Stimulated activated memory B cell treated with anti-CD40 and anti-IgM and Interleukin-4, amounts not matched to agents 10 μg/mL and 1 μg/mL and 100 μg/mL, for 72 hours (primary cell): Measurements from ENCODE around the gene CNTN4.

Experiments
- ATAC-seq: fragments of 150-1000 bp; cut with Tn5 transposase; 2 replicates; pipeline ENCODE4 v1.10.0; 2021
- H3K27ac Mint-ChIP-seq: one replicate; pipeline ENCODE4 v1.8.0; 2022; ENCODE audit warnings: mild to moderate bottlenecking, mixed read lengths
- H3K27me3 Mint-ChIP-seq: one replicate; pipeline ENCODE4 v1.8.0; 2022; ENCODE audit warnings: mixed read lengths
- H3K36me3 Mint-ChIP-seq: one replicate; pipeline ENCODE4 v1.8.0; 2022; ENCODE audit warnings: mixed read lengths
- H3K4me1 Mint-ChIP-seq: one replicate; pipeline ENCODE4 v1.8.0; 2022; ENCODE audit warnings: mixed read lengths
- H3K4me3 Mint-ChIP-seq: one replicate; pipeline ENCODE4 v1.8.0; 2022; ENCODE audit warnings: mild to moderate bottlenecking, moderate library complexity, mixed read lengths
- H3K9me3 Mint-ChIP-seq: one replicate; pipeline ENCODE4 v1.8.0; 2022; ENCODE audit warnings: mixed read lengths

Gene CNTN4

DNA sequence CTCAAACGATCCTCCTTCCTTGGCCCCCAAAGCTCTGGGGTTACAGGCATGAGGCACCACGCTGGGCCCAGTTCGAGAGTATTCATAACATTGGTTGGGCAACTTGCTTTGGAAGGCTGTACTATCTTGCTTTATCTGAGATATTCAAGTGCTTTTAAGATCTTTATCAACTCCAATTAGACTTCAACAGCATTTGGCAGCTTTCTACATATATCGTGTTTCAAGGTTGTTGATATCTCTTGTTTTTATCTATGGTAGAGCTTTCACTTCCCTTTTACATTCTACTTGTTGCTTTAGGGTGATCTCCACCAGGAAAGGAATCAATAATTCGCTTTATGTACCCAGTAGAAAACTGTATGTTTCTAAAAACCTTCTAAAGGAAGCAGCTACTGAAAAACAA lies 616.2 kb downstream of the CNTN4 start:
- no peaks in the 10 kb centered on the region for H3K36me3 Mint-ChIP-seq
- H3K4me3 Mint-ChIP-seq, result no peak overlapping the region
- H3K4me1 Mint-ChIP-seq, result peaks cover 8% of the 10 kb centered on the region
- no peaks in the 10 kb centered on the region for H3K27me3 Mint-ChIP-seq
- no peaks in the 10 kb centered on the region for H3K9me3 Mint-ChIP-seq
- no peak for ATAC-seq
- no peak overlapping the region for H3K27ac Mint-ChIP-seq

DNA sequence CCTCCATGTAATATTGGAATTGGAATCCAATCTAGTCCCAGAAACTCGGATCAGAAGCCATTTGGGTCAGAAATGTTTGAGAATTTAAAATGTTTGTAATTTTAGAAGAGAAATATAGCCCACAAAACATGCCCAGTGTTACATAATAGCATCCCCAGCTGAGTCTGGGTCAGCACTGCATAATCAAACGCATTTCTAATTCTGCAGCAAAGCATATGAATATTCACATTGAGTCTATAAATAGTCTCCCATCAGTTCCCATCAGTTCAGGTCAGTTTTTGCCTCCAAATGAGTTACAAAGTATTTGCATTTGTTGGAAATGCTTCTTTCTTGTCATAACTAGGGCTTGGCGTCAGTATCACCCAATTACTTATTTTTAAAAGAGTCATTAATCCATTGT lies 628.4 kb downstream of the CNTN4 start:
- Mint-ChIP-seq H3K4me1 (no peaks in the 10 kb centered on the region), H3K36me3 (no peaks in the 10 kb centered on the region), H3K4me3 (no peak overlapping the region)

DNA sequence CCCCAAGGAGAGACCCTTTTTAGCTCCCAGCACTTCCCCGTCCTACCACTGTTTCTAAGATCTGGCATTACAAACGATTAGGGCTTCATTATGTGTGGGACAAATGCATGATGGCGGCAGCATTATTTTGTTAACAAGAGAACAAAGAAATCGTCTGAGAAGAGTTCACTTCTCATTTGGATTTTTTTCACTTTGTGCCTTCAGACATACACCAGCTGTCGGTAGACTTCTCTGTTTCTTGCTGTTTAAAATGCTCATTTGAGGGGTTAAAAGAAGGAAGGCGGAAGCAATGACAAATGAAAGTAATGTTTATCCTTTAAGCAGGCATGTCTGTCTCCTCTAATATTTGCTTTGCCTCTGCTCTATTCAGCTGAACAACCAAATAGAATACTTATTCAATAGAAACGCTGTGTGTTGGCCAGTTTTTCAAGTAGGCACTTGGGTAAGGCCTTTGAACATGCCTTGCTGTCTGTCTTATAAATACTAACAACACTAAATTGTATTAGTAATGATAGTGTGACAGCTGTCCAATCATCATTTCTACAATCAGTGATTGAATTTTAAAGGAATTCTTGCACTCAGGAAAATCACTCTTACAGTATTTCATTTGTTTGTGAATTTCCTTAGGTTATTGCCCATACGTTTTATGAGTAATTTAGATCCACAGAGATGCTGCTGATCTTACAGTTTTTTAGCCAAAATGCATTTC lies 629.1 kb downstream of the CNTN4 start:
- no peaks in the 10 kb centered on the region for H3K4me1 Mint-ChIP-seq

More for the DNA sequence above, 628.4 kb downstream of the CNTN4 start:
- H3K9me3 Mint-ChIP-seq, result no peaks in the 10 kb centered on the region
- H3K27ac Mint-ChIP-seq, result no peak overlapping the region
- ATAC-seq, result no peak
- H3K27me3 Mint-ChIP-seq, result no peaks in the 10 kb centered on the region

DNA sequence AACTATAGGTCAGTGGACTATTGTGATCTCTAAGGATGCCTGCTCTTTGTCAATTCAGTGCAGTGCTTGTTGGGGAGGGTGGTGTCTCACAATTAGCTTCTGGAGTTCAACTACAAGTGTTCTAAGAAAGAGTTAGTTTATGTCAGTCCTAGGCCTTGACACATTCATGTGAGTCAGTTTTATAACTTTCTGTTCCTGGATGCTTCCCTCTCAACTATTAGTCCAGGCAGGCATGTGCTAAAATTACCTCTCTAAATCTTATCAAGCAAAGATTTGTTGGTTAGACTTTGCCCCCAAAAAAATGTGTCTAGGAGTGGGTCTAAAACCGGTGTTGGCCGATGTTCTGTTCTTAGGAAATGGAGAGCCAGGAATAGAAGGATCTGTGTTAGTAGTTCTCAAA lies 633.2 kb downstream of the CNTN4 start:
- no peak for ATAC-seq
- Mint-ChIP-seq H3K27ac (no peak overlapping the region), H3K27me3 (no peaks in the 10 kb centered on the region), H3K4me3 (no peak overlapping the region), H3K9me3 (peaks cover 2% of the 10 kb centered on the region), H3K4me1 (no peaks in the 10 kb centered on the region), H3K36me3 (no peaks in the 10 kb centered on the region)

More for the DNA sequence above, 629.1 kb downstream of the CNTN4 start:
- Mint-ChIP-seq H3K27ac (no peak overlapping the region), H3K9me3 (no peaks in the 10 kb centered on the region), H3K4me3 (no peak overlapping the region), H3K36me3 (no peaks in the 10 kb centered on the region), H3K27me3 (no peaks in the 10 kb centered on the region)
- ATAC-seq, result no peak

DNA sequence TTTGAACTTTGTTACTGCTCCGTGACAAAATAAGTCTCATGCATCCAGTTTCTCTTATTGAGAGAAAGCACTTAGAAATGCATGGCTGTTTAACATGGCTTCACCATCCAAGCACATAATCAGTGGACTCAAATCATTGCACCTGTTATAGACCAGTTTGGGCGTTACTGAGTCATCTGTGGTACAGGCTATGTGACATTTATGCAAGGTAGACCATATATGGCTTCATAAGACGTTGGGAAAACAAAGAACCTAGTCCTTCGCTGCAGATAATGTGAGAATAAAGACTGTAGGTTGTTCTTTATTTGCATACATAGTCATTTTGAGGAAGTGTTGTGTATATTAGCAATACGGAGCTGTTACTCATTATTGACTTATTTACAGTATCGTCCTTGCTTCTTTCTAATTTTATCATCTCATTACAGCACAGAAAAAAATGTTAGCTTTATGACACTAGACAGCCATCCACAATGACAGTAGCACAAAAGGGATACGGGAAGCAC lies 636.8 kb downstream of the CNTN4 start:
- H3K4me3 Mint-ChIP-seq, result no peak overlapping the region
- no peaks in the 10 kb centered on the region for H3K36me3 Mint-ChIP-seq
- peaks cover 2% of the 10 kb centered on the region for H3K9me3 Mint-ChIP-seq
- peaks cover 10% of the 10 kb centered on the region for H3K27me3 Mint-ChIP-seq
- H3K4me1 Mint-ChIP-seq, result no peaks in the 10 kb centered on the region
- no peak for ATAC-seq
- no peak overlapping the region for H3K27ac Mint-ChIP-seq

DNA sequence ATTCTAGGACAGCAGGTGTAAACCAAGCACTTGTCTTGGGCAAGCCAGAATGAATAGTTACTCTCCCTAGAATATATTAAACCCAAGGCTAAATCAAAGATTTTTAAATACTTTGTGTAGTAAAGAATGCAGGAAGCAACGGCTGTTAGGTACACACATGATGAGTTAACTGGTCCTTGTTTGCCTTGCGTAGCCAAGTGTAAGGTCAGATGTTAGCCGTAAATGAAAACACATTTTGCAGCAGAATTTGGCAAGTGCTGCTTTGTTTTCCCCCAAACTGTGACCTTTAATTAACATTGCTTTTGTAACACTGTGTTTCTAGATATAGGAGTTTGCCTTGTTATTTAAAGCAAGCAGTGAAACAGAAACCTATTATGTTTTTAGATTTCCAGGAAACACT lies 642.9 kb downstream of the CNTN4 start:
- ATAC-seq, result no peak
- H3K4me1 Mint-ChIP-seq, result no peaks in the 10 kb centered on the region
- no peak overlapping the region for H3K27ac Mint-ChIP-seq
- H3K9me3 Mint-ChIP-seq, result no peaks in the 10 kb centered on the region
- H3K4me3 Mint-ChIP-seq, result no peak overlapping the region
- H3K36me3 Mint-ChIP-seq, result no peaks in the 10 kb centered on the region
- peaks cover 10% of the 10 kb centered on the region for H3K27me3 Mint-ChIP-seq

DNA sequence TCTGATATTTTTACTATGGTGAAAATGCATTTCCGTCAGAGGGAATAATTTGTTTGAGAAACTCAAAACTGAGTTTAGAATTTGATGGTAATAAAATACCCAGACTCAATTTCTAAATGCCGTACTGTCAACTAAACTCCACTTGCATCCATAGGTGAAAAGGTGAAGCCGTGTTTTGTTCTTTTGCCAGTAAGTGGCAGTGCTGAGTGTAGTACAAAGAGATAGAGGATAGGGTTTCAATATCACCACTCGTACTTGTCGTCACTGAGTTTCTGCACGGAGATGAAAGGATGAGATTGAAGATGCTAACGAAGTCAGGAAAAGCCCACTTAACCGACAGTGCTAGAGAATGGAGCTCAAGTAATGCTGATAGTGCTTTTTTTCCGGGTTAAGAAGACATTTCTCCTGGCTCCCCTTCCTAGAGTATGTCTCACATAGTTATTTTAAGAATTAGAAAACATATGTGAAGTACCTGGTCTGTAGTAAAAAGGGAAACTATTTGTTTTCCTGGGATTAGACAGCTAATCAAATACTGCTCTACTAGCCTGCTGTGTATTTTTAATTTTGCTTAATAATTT lies 666.4 kb downstream of the CNTN4 start:
- H3K9me3 Mint-ChIP-seq, result no peaks in the 10 kb centered on the region
- peaks cover 19% of the 10 kb centered on the region for H3K27me3 Mint-ChIP-seq
- H3K27ac Mint-ChIP-seq, result no peak overlapping the region

DNA sequence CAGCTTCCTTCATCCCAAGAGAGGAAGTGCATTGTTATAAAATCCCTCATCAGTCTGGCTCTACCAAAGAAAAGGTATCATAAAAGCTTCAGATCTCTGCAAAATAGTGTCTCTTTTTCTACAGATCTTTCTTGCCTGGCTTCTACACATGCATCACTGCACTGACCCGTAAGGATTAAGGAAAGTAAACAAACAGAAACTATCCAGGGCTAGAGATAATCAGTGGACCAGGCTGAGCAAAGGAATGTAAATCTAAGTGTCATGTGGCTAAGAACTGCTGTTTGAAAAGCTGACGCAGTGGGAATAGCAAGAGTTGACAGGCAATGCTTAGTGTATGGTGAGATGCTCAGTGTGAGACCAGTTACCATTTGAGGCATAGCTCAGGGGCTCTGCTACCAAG lies 671.8 kb downstream of the CNTN4 start:
- peaks cover 4% of the 10 kb centered on the region for H3K9me3 Mint-ChIP-seq
- no peak overlapping the region for H3K27ac Mint-ChIP-seq
- no peak overlapping the region for H3K4me3 Mint-ChIP-seq
- H3K27me3 Mint-ChIP-seq, result peaks cover 9% of the 10 kb centered on the region
- H3K36me3 Mint-ChIP-seq, result no peaks in the 10 kb centered on the region
- no peak for ATAC-seq
- no peaks in the 10 kb centered on the region for H3K4me1 Mint-ChIP-seq

More for the DNA sequence above, 666.4 kb downstream of the CNTN4 start:
- H3K4me3 Mint-ChIP-seq, result no peak overlapping the region
- no peaks in the 10 kb centered on the region for H3K36me3 Mint-ChIP-seq
- ATAC-seq, result no peak
- H3K4me1 Mint-ChIP-seq, result no peaks in the 10 kb centered on the region

DNA sequence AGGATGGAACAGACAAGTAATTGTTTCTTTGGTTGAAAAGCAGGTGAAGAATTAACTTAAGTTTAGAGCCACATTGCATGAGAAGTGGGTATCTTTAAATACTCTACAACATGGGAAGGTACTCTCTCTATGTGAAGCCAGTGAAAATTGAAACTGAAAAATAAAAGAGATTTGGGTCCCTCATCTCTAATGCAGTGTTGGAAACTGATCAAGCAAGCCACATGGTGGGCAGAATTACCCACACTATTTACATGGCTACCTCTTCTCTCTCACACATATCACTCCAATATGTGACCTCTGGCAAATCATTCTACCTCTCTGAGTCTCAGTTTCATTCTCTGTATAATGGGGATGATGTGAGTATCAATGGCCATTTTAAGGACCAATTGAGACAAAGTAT lies 672.5 kb downstream of the CNTN4 start:
- Mint-ChIP-seq H3K9me3 (peaks cover 4% of the 10 kb centered on the region), H3K36me3 (no peaks in the 10 kb centered on the region), H3K27me3 (peaks cover 9% of the 10 kb centered on the region), H3K27ac (no peak overlapping the region), H3K4me3 (no peak overlapping the region), H3K4me1 (no peaks in the 10 kb centered on the region)
- no peak for ATAC-seq

DNA sequence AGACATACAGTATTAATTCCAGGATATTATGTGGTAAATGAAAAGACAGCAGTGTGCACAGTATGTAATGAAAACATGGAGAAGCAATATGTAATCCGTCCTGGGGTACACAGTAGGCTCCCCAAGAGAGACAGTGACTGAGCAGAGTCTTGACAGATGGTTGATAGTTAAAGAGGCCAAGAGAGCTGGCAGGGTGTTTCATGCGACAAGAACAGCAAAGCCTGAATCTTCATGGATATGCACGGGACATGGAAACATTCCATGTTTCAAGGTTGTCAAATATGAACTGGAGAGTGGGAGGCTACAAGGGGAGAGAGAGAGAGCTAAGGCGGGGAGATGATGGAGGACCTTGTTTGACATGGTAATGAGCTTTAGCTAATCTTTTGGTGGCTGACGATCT lies 673.1 kb downstream of the CNTN4 start:
- no peak for ATAC-seq
- peaks cover 9% of the 10 kb centered on the region for H3K27me3 Mint-ChIP-seq

DNA sequence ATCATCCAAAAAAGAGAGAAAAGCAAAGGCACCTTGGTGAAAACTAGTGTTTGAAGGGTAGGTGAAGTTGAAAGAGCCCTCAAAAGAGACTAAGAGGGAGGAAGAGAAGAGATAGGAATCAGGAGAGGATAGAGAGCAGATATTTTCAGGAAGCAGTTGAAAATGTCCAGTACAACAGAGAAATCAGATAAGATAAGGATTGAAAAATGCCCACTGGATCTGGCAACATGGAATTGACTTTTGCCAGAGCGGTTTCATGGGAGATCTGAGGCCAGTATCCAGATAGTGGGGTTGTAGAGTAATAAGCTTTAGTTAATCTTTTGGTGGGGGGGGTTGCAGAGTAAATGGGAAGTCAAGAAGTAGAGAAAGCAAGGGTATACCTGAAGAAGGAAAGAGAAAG lies 674.1 kb downstream of the CNTN4 start:
- Mint-ChIP-seq H3K27ac (no peak overlapping the region), H3K36me3 (no peaks in the 10 kb centered on the region), H3K27me3 (peaks cover 9% of the 10 kb centered on the region), H3K4me3 (no peak overlapping the region), H3K9me3 (peaks cover 4% of the 10 kb centered on the region), H3K4me1 (no peaks in the 10 kb centered on the region)
- no peak for ATAC-seq

More for the DNA sequence above, 673.1 kb downstream of the CNTN4 start:
- Mint-ChIP-seq H3K4me1 (no peaks in the 10 kb centered on the region), H3K36me3 (no peaks in the 10 kb centered on the region), H3K4me3 (no peak overlapping the region), H3K9me3 (peaks cover 4% of the 10 kb centered on the region), H3K27ac (no peak overlapping the region)

DNA sequence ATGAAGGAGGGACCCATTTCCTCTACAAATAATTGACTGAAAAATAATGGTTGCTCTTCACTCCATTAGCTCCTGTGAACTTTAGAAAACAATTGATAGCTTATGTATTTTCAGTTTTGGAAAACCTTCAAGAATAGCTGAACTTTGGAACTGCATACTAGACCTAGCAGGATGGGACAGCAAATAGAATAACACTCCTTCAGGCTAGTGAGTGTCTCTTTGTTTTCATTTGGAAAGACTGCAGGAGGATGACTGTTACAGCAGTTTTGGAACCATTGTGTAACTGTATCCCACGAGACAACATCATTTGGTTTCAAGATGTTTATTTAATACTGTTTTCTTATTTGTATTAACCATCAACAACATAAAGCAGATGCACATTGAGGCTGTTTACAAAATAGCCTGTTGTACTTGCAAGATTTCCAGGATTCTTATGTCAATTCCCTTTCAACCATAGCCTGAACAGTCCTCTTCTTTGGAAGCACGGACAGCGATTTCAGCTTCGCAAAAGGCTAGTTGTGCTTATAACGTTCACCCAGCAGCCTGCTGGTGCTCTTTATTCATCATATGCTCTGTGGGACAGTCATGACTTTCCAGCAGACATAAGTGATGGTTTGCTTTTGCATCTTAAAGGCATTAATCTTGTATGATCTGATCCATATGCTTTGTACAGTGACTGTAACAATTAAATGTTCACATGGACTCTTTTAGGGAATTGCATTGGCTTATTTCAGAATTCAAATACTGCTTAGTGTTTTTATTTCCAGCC lies 676.0 kb downstream of the CNTN4 start:
- no peaks in the 10 kb centered on the region for H3K36me3 Mint-ChIP-seq
- peaks cover 4% of the 10 kb centered on the region for H3K9me3 Mint-ChIP-seq
- ATAC-seq, result no peak
- no peak overlapping the region for H3K4me3 Mint-ChIP-seq
- H3K27me3 Mint-ChIP-seq, result peaks cover 7% of the 10 kb centered on the region
- no peak overlapping the region for H3K27ac Mint-ChIP-seq
- no peaks in the 10 kb centered on the region for H3K4me1 Mint-ChIP-seq

DNA sequence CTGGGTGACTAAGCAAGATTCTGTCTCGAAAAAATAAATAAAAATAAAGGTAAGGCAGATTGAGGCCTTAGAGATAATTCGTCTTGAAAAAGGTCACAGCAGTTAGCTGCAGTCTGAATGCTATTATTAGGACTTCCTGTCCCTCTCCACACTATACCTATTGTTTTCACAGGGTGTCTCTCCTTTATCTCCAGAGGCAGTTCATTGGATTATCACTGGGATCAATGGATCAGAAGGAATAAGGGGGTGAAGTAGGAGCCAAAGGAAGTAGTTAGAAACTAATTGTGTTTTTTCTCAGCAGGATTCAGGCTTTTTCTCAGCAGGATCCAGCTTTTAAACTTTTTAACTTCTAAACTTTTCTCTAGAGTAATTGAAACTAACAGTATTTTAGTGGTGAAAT lies 684.6 kb downstream of the CNTN4 start:
- H3K9me3 Mint-ChIP-seq, result no peaks in the 10 kb centered on the region
- no peak overlapping the region for H3K27ac Mint-ChIP-seq
- H3K4me3 Mint-ChIP-seq, result no peak overlapping the region
- ATAC-seq, result no peak
- H3K27me3 Mint-ChIP-seq, result no peaks in the 10 kb centered on the region
- no peaks in the 10 kb centered on the region for H3K36me3 Mint-ChIP-seq
- H3K4me1 Mint-ChIP-seq, result no peaks in the 10 kb centered on the region

DNA sequence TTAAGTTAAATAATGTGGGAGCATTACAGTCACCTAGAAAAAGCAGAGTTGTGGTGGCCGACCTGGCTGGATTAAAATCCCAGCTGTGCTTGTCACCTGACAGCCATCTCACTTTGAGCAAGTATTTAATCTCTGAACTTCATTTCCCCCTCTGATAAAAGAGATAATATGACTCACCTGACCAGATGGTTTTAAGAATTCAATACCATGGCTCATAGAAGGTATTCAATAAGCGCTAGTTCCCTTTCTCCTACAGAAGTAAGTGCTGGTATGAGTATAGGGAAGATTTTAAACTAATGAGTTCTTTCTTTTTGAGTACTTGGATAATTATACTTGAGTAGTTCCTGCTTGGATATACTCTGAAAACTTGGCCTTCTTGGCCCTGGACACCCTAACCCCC lies 686.0 kb downstream of the CNTN4 start:
- Mint-ChIP-seq H3K9me3 (no peaks in the 10 kb centered on the region), H3K4me1 (no peaks in the 10 kb centered on the region), H3K4me3 (no peak overlapping the region), H3K36me3 (no peaks in the 10 kb centered on the region), H3K27me3 (no peaks in the 10 kb centered on the region), H3K27ac (no peak overlapping the region)
- ATAC-seq, result no peak

DNA sequence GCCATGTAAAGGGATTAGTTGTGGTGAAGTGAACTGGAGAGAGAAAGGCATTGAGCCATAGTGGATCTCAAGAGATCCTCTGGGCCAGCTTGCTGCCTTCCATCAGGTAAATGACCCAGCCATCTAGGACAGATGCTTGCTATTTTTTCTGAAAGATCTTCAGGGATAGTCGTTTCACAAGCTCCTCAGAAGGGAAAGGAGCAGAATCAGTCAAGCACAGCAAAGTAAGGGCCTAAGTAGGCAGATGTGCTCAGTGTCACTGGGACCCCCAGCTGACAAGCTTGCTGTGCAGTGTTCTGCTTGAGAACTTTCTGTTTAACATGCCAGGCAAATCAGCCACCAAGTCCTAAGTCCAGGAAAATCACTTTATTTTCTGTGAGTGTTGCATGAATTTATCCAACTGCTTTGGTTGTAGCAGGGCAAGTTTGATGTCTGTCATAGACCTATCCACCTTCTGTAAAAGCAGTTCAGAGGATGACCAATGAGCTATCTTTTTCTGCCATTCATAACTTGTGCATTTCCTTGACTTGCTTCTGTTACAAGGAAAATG lies 691.7 kb downstream of the CNTN4 start:
- Mint-ChIP-seq H3K27me3 (no peaks in the 10 kb centered on the region), H3K4me1 (no peaks in the 10 kb centered on the region), H3K27ac (no peak overlapping the region), H3K36me3 (no peaks in the 10 kb centered on the region), H3K9me3 (no peaks in the 10 kb centered on the region), H3K4me3 (no peak overlapping the region)
- no peak for ATAC-seq
